HFF-Myc (cell line): Measurements from ENCODE around the gene HGF.
"Not testable (repeated sequence)": the region's sequence is repeated elsewhere in the genome, so short reads cannot be mapped to it uniquely, and the experiment has no call there.

Experiments
- DNase-seq: peaks from one replicate; pipeline ENCODE4 v3.0.0-alpha.2; 2011; ENCODE audit warnings: low read depth; ENCODE audit errors: extremely low read depth
- H3K4me3 ChIP-seq: replicated peaks from 2 replicates; pipeline ENCODE4 v1.5.1; 2011; ENCODE audit warnings: low read depth, mild to moderate bottlenecking, control low read depth, low read length
- CTCF ChIP-seq: IDR thresholded peaks from 2 replicates; pipeline ENCODE4 v1.5.1; 2012; ENCODE audit warnings: mild to moderate bottlenecking, low read depth, low read length, control low read depth; ENCODE audit errors: missing control alignments

HGF gene

GRCh38 chr7:81725003-81725811 is 44.6 kb downstream of the HGF start:
- no peak overlapping the region for H3K4me3 ChIP-seq
- no peak for TF ChIP-seq CTCF
- DNase-seq = no peak

- not testable (repeated sequence) for H3K4me3 ChIP-seq, DNase-seq
These were observed 47.6 kb downstream of the HGF start for GRCh38 chr7:81722250-81722649.

GRCh38 chr7:81721437-81721836 is 48.4 kb downstream of the HGF start:
- no peak for DNase-seq
- TF ChIP-seq CTCF = no peak
- no peak overlapping the region for H3K4me3 ChIP-seq

GRCh38 chr7:81719865-81720264 is 50.0 kb downstream of the HGF start:
- DNase-seq = no peak
- H3K4me3 ChIP-seq = no peak overlapping the region
- TF ChIP-seq CTCF = no peak

- peak; percentile 40 for TF ChIP-seq CTCF
- H3K4me3 ChIP-seq = no peak overlapping the region
- no peak for DNase-seq
These were observed 53.8 kb downstream of the HGF start for GRCh38 chr7:81715984-81716588.

- H3K4me3 ChIP-seq = no peak overlapping the region
- DNase-seq = no peak
- TF ChIP-seq CTCF = no peak
These were observed 55.5 kb downstream of the HGF start for GRCh38 chr7:81714306-81714705.

- no peak for TF ChIP-seq CTCF
- H3K4me3 ChIP-seq = no peak overlapping the region
- no peak for DNase-seq
These were observed 59.1 kb downstream of the HGF start for GRCh38 chr7:81710751-81711150.
